HEK293 (cell line): ENCODE measurements around the gene TXNRD2.

Source experiments
- CTCF ChIA-PET: fragments of 350-600 bp; formaldehyde crosslinking; extraction: SDS; loops from one replicate; lab custom pipeline; 2021; ENCODE audit warnings: antibody characterized with exemption; lab: Yijun Ruan, JAX
- POLR2A ChIA-PET: fragments of 300-600 bp; formaldehyde crosslinking; extraction: SDS; loops from one replicate; lab custom pipeline; 2020; ENCODE audit warnings: antibody characterized with exemption, inconsistent platforms; lab: Yijun Ruan, JAX
- H3K27ac ChIP-seq: fragments of 200-500 bp; sonication (Bioruptor generic); 2 replicates; pipeline ENCODE4 v1.5.1; 2014; ENCODE audit warnings: low read depth, low read length, control low read depth, inconsistent platforms; ENCODE audit errors: extremely low read depth
- H3K36me3 ChIP-seq, 2 experiments: fragments of 200-500 bp in 1 of 2; sonication (Bioruptor generic) in 1 of 2; 1 replicate in 1 of 2; 2 replicates in 1 of 2; pipeline ENCODE4 v1.5.1; 2014 to 2017; ENCODE audit warnings: inconsistent platforms in 2 of 2, low read length in 2 of 2; ENCODE audit not compliant: control insufficient read depth in 2 of 2, insufficient read depth in 1 of 2
- H3K4me1 ChIP-seq: fragments of 200-500 bp; sonication (Bioruptor generic); 2 replicates; pipeline ENCODE4 v1.5.1; 2014; ENCODE audit warnings: mild to moderate bottlenecking, low read length, inconsistent platforms; ENCODE audit not compliant: control insufficient read depth, insufficient read depth
- H3K4me3 ChIP-seq: 2 replicates; pipeline ENCODE4 v1.5.1; 2011; ENCODE audit warnings: low read depth, mild to moderate bottlenecking, control low read depth, low read length, moderate library complexity
- H3K9me3 ChIP-seq: fragments of 200-500 bp; sonication (Bioruptor generic); 2 replicates; pipeline ENCODE4 v1.5.1; 2014; ENCODE audit warnings: low read depth, low read length, inconsistent platforms; ENCODE audit not compliant: control insufficient read depth, insufficient read depth
- GLI4 ChIP-seq: fragments of 450-650 bp; formaldehyde crosslinking; IDR thresholded peaks from 2 replicates; pipeline ENCODE4 v1.5.1; 2016; ENCODE audit warnings: missing biosample characterization, missing genetic modification characterization
- HOXD13 ChIP-seq: sonication (generic); formaldehyde crosslinking; IDR thresholded peaks from 2 replicates; pipeline ENCODE4 v1.8.0; 2022; ENCODE audit warnings: missing genetic modification reagents, borderline replicate concordance
- IKZF3 ChIP-seq: fragments of 450-650 bp; IDR thresholded peaks from 2 replicates; pipeline ENCODE4 v1.5.0; 2018; ENCODE audit warnings: missing biosample characterization, mild to moderate bottlenecking, missing genetic modification characterization, moderate library complexity
- KLF17 ChIP-seq: fragments of 450-650 bp; formaldehyde crosslinking; IDR thresholded peaks from 2 replicates; pipeline ENCODE4 v1.5.1; 2016; ENCODE audit warnings: missing biosample characterization, missing genetic modification characterization
- PATZ1 ChIP-seq: fragments of 450-650 bp; formaldehyde crosslinking; IDR thresholded peaks from 2 replicates; pipeline ENCODE4 v1.5.1; 2016; ENCODE audit warnings: missing biosample characterization, missing genetic modification characterization
- ZBTB26 ChIP-seq: fragments of 450-650 bp; formaldehyde crosslinking; optimal IDR thresholded peaks from 2 replicates; pipeline ENCODE3; 2016; ENCODE audit warnings: missing biosample characterization, mild to moderate bottlenecking, missing genetic modification characterization
- ZFHX2 ChIP-seq: fragments of 450-650 bp; formaldehyde crosslinking; conservative IDR thresholded peaks from 2 replicates; pipeline ENCODE4 v1.5.1; 2016; ENCODE audit warnings: missing biosample characterization, missing genetic modification characterization
- ZIC2 ChIP-seq: fragments of 450-650 bp; formaldehyde crosslinking; IDR thresholded peaks from 2 replicates; pipeline ENCODE4 v1.5.1; 2016; ENCODE audit warnings: missing biosample characterization, missing genetic modification characterization
- ZNF19 ChIP-seq: fragments of 450-650 bp; formaldehyde crosslinking; IDR thresholded peaks from 2 replicates; pipeline ENCODE4; 2016; ENCODE audit warnings: missing biosample characterization, missing genetic modification characterization, low read depth
- ZNF23 ChIP-seq: fragments of 450-650 bp; formaldehyde crosslinking; IDR thresholded peaks from 2 replicates; pipeline ENCODE4 v1.5.1; 2016; ENCODE audit warnings: missing biosample characterization, missing genetic modification characterization, borderline replicate concordance
- ZNF239 ChIP-seq: fragments of 450-650 bp; formaldehyde crosslinking; IDR thresholded peaks from 2 replicates; pipeline ENCODE4 v1.5.1; 2016; ENCODE audit warnings: missing biosample characterization, missing genetic modification characterization
- ZNF266 ChIP-seq: fragments of 450-650 bp; formaldehyde crosslinking; IDR thresholded peaks from 2 replicates; pipeline ENCODE4 v1.5.1; 2016; ENCODE audit warnings: missing biosample characterization, missing genetic modification characterization, low read depth
- ZNF274 ChIP-seq, 2 experiments: fragments of 200-500 bp in 1 of 2; fragments of 450-650 bp in 1 of 2; sonication (Bioruptor generic) in 1 of 2; formaldehyde crosslinking in 1 of 2; IDR thresholded peaks; 2 replicates each; pipeline versions ENCODE4 v1.5.1 to v1.6.1; 2014 to 2016; ENCODE audit warnings: borderline replicate concordance in 1 of 2, inconsistent platforms in 1 of 2, low read length in 1 of 2, missing biosample characterization in 1 of 2, missing genetic modification characterization in 1 of 2
- ZNF776 ChIP-seq: fragments of 450-650 bp; formaldehyde crosslinking; IDR thresholded peaks from 2 replicates; pipeline ENCODE4 v1.5.0; 2017; ENCODE audit warnings: missing biosample characterization, missing genetic modification characterization, borderline replicate concordance
- TF ChIP-seq, protein P1 (sequence below): fragments of 450-650 bp; formaldehyde crosslinking; IDR thresholded peaks from 2 replicates; pipeline ENCODE4 v1.5.1; 2016; ENCODE audit warnings: missing biosample characterization, missing genetic modification characterization, borderline replicate concordance
- TF ChIP-seq, protein P2 (sequence below): fragments of 450-650 bp; formaldehyde crosslinking; IDR thresholded peaks from 2 replicates; pipeline ENCODE4 v1.5.1; 2016; ENCODE audit warnings: missing biosample characterization, missing genetic modification characterization
- TF ChIP-seq, protein P3 (sequence below): fragments of 450-650 bp; formaldehyde crosslinking; IDR thresholded peaks from 2 replicates; pipeline ENCODE4 v1.5.1; 2017; ENCODE audit warnings: missing biosample characterization, missing genetic modification characterization

Gene TXNRD2

DNA sequence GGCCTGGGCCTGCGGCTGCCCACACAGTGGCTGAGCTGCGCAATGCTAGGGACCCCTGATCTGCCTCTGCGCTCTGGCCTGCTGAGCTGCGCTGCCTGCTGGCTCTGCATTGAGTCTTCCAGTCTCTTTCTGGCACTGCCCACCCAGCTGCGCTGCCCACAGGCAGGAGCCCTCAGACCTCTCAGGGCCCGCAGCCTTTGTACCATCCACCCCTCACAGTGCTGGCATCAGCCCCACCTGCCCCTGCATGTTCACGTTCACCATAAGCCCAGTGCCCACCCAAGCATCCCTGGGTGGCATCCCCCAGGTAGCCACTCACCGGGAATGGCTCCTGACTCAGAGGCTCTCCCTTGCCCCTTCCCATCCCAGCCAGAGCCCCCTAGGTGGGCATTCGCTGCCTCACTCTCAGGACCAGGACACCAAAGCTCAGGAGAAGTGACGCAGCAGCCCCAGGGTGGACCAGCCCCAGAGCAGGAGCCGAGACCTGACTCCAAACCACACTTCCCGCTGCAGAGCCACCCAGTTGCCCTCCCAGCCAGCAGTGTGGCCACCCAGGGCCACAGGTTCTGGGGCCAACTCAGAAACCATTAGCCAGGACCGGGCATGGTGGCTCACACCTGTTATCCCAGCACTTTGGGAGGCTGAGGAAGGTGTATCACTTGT, 21.8 kb downstream of the TXNRD2 start:
- ChIA-PET CTCF (interaction anchor here (0.6 to 1.1 kb wide), 3 partner anchors 10 to 645 kb away, joined by 3 to 4 read pairs (median 3); no protein-coding TSS in a partner anchor), POLR2A (interaction anchor here (0.6 kb wide), 1 partner anchor 29 kb away, joined by 6 read pairs; no protein-coding TSS in a partner anchor)
- no peak overlapping the region; the same call in 1 of the 2 replicates for H3K27ac ChIP-seq
- no peak for TF ChIP-seq HOXD13
- TF ChIP-seq ZNF776 (tag by site-specific recombination) = no peak
- TF ChIP-seq, protein P1, sequence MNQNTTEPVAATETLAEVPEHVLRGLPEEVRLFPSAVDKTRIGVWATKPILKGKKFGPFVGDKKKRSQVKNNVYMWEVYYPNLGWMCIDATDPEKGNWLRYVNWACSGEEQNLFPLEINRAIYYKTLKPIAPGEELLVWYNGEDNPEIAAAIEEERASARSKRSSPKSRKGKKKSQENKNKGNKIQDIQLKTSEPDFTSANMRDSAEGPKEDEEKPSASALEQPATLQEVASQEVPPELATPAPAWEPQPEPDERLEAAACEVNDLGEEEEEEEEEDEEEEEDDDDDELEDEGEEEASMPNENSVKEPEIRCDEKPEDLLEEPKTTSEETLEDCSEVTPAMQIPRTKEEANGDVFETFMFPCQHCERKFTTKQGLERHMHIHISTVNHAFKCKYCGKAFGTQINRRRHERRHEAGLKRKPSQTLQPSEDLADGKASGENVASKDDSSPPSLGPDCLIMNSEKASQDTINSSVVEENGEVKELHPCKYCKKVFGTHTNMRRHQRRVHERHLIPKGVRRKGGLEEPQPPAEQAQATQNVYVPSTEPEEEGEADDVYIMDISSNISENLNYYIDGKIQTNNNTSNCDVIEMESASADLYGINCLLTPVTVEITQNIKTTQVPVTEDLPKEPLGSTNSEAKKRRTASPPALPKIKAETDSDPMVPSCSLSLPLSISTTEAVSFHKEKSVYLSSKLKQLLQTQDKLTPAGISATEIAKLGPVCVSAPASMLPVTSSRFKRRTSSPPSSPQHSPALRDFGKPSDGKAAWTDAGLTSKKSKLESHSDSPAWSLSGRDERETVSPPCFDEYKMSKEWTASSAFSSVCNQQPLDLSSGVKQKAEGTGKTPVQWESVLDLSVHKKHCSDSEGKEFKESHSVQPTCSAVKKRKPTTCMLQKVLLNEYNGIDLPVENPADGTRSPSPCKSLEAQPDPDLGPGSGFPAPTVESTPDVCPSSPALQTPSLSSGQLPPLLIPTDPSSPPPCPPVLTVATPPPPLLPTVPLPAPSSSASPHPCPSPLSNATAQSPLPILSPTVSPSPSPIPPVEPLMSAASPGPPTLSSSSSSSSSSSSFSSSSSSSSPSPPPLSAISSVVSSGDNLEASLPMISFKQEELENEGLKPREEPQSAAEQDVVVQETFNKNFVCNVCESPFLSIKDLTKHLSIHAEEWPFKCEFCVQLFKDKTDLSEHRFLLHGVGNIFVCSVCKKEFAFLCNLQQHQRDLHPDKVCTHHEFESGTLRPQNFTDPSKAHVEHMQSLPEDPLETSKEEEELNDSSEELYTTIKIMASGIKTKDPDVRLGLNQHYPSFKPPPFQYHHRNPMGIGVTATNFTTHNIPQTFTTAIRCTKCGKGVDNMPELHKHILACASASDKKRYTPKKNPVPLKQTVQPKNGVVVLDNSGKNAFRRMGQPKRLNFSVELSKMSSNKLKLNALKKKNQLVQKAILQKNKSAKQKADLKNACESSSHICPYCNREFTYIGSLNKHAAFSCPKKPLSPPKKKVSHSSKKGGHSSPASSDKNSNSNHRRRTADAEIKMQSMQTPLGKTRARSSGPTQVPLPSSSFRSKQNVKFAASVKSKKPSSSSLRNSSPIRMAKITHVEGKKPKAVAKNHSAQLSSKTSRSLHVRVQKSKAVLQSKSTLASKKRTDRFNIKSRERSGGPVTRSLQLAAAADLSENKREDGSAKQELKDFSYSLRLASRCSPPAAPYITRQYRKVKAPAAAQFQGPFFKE (tag by site-specific recombination) = no peak
- TF ChIP-seq ZBTB26 (tag by site-specific recombination) = no peak
- no peak for TF ChIP-seq ZNF23 (tag by site-specific recombination)
- no peak for TF ChIP-seq PATZ1 (tag by site-specific recombination)
- no peak for TF ChIP-seq ZIC2 (tag by site-specific recombination)
- no peak for TF ChIP-seq ZNF266 (tag by site-specific recombination)
- no peak for TF ChIP-seq ZFHX2
- no peak for TF ChIP-seq IKZF3 (tag by site-specific recombination)
- TF ChIP-seq, protein P2, sequence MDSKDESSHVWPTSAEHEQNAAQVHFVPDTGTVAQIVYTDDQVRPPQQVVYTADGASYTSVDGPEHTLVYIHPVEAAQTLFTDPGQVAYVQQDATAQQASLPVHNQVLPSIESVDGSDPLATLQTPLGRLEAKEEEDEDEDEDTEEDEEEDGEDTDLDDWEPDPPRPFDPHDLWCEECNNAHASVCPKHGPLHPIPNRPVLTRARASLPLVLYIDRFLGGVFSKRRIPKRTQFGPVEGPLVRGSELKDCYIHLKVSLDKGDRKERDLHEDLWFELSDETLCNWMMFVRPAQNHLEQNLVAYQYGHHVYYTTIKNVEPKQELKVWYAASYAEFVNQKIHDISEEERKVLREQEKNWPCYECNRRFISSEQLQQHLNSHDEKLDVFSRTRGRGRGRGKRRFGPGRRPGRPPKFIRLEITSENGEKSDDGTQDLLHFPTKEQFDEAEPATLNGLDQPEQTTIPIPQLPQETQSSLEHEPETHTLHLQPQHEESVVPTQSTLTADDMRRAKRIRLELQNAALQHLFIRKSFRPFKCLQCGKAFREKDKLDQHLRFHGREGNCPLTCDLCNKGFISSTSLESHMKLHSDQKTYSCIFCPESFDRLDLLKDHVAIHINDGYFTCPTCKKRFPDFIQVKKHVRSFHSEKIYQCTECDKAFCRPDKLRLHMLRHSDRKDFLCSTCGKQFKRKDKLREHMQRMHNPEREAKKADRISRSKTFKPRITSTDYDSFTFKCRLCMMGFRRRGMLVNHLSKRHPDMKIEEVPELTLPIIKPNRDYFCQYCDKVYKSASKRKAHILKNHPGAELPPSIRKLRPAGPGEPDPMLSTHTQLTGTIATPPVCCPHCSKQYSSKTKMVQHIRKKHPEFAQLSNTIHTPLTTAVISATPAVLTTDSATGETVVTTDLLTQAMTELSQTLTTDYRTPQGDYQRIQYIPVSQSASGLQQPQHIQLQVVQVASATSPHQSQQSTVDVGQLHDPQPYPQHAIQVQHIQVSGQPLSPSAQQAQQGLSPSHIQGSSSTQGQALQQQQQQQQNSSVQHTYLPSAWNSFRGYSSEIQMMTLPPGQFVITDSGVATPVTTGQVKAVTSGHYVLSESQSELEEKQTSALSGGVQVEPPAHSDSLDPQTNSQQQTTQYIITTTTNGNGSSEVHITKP (tag by site-specific recombination) = no peak
- no peak for TF ChIP-seq KLF17 (tag by site-specific recombination)
- TF ChIP-seq ZNF19 (tag by site-specific recombination) = no peak
- TF ChIP-seq ZNF274 (IDR thresholded peaks at IDR 0.05; ENCODE audit: low read length) = no peak
- TF ChIP-seq ZNF274 (tag by site-specific recombination; IDR thresholded peaks at IDR 0.05; ENCODE audit: borderline replicate concordance) = no peak
- TF ChIP-seq ZNF239 (tag by site-specific recombination) = no peak
- TF ChIP-seq GLI4 (tag by site-specific recombination) = no peak
- TF ChIP-seq, protein P3, sequence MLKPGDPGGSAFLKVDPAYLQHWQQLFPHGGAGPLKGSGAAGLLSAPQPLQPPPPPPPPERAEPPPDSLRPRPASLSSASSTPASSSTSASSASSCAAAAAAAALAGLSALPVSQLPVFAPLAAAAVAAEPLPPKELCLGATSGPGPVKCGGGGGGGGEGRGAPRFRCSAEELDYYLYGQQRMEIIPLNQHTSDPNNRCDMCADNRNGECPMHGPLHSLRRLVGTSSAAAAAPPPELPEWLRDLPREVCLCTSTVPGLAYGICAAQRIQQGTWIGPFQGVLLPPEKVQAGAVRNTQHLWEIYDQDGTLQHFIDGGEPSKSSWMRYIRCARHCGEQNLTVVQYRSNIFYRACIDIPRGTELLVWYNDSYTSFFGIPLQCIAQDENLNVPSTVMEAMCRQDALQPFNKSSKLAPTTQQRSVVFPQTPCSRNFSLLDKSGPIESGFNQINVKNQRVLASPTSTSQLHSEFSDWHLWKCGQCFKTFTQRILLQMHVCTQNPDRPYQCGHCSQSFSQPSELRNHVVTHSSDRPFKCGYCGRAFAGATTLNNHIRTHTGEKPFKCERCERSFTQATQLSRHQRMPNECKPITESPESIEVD (tag by site-specific recombination) = no peak
- H3K4me3 ChIP-seq = no peak overlapping the region
- peaks cover under 1 to 37% of the 10 kb centered on the region in 2 experiments; a peak in 2 of 3 replicates for H3K36me3 ChIP-seq
- H3K9me3 ChIP-seq = no peaks in the 10 kb centered on the region
- no peaks in the 10 kb centered on the region for H3K4me1 ChIP-seq
